ENCODE data around the gene GPR142.
"Not testable (repeated sequence)": the region's sequence is repeated elsewhere in the genome, so short reads cannot be mapped to it uniquely, and the experiment has no call there.

Gene GPR142

GRCh38 chr17:74394977-74395376 lies 27.7 kb downstream of the GPR142 start:
- no peak for DNase-seq

GRCh38 chr17:74396567-74396966 lies 29.3 kb downstream of the GPR142 start:
- DNase-seq: no peak

GRCh38 chr17:74402048-74402447 lies 34.7 kb downstream of the GPR142 start:
- DNase-seq: no peak

GRCh38 chr17:74403512-74404137 lies 36.3 kb downstream of the GPR142 start:
- no peak for DNase-seq

- no peak for DNase-seq
Observed at GRCh38 chr17:74404218-74404617, 36.9 kb downstream of the GPR142 start.

- no peak for DNase-seq
Observed at GRCh38 chr17:74404789-74405188, 37.5 kb downstream of the GPR142 start.

- not testable (repeated sequence) for DNase-seq
Observed at GRCh38 chr17:74405311-74405710, 38.0 kb downstream of the GPR142 start.

- DNase-seq: no peak
Observed at GRCh38 chr17:74407384-74407783, 40.1 kb downstream of the GPR142 start.

- no peak for DNase-seq
Observed at GRCh38 chr17:74408262-74408661, 41.0 kb downstream of the GPR142 start.

GRCh38 chr17:74408815-74409214 lies 41.5 kb downstream of the GPR142 start:
- DNase-seq: no peak

- no peak for DNase-seq
Observed at GRCh38 chr17:74410001-74410443, 42.7 kb downstream of the GPR142 start.

- DNase-seq: no peak
Observed at GRCh38 chr17:74412581-74412980, 45.3 kb downstream of the GPR142 start.

- DNase-seq: no peak
Observed at GRCh38 chr17:74413491-74413890, 46.2 kb downstream of the GPR142 start.

- no peak for DNase-seq
Observed at GRCh38 chr17:74414510-74414909, 47.2 kb downstream of the GPR142 start.

- no peak for DNase-seq
Observed at GRCh38 chr17:74415608-74416396, 48.5 kb downstream of the GPR142 start.

GRCh38 chr17:74417178-74418045 lies 50.1 kb downstream of the GPR142 start:
- DNase-seq: peak; percentile 72

GRCh38 chr17:74419928-74420411 lies 52.7 kb downstream of the GPR142 start:
- no peak for DNase-seq
